Measurements from ENCODE around the gene BTBD9.

GRCh38 chr6:38160831-38161230 is 478.9 kb downstream of the BTBD9 start:
- no peak for TF ChIP-seq CTCF (IDR thresholded peaks at IDR 0.05; ENCODE audit: poor library complexity)
- no peak for TF ChIP-seq EZH2 (IDR thresholded peaks at IDR 0.05; ENCODE audit: borderline replicate concordance)

All from hepatocyte (in vitro differentiated cells).